Mesendoderm (in vitro differentiated cells): ENCODE data around the gene CDH16.
"Not testable (repeated sequence)": the region's sequence is repeated elsewhere in the genome, so short reads cannot be mapped to it uniquely, and the experiment has no call there.

Experiments used
- DNase-seq: peaks from one replicate; pipeline ENCODE4 v3.0.0; 2013
- H2AK5ac ChIP-seq: 2 replicates; pipeline ENCODE4 v1.6.1; 2013; ENCODE audit warnings: low read length, inconsistent platforms
- H2BK120ac ChIP-seq: 2 replicates; pipeline ENCODE4 v1.6.1; 2013; ENCODE audit warnings: low read depth, mild to moderate bottlenecking, low read length, moderate library complexity, mixed read lengths
- H2BK15ac ChIP-seq: replicated peaks from 2 replicates; pipeline ENCODE4 v1.6.1; 2013; ENCODE audit warnings: low read depth, mild to moderate bottlenecking, moderate library complexity
- H2BK5ac ChIP-seq: 2 replicates; pipeline ENCODE4 v1.6.1; 2013; ENCODE audit warnings: low read length, inconsistent platforms
- H3K18ac ChIP-seq: 2 replicates; pipeline ENCODE4 v1.6.1; 2013; ENCODE audit warnings: mild to moderate bottlenecking, low read length, mixed read lengths
- H3K23ac ChIP-seq: one replicate; pipeline ENCODE4 v1.6.1; 2013; ENCODE audit warnings: low read length
- H3K27ac ChIP-seq: 2 replicates; pipeline ENCODE4 v1.5.1; 2013; ENCODE audit warnings: low read depth, mild to moderate bottlenecking, inconsistent platforms, low read length, moderate library complexity
- H3K27me3 ChIP-seq: 2 replicates; pipeline ENCODE4 v1.6.1; 2013; ENCODE audit warnings: low read length, control low read depth, mild to moderate bottlenecking, inconsistent platforms; ENCODE audit not compliant: insufficient read depth, poor library complexity
- H3K36me3 ChIP-seq: 2 replicates; pipeline ENCODE4 v1.6.1; 2013; ENCODE audit warnings: low read length, inconsistent platforms; ENCODE audit not compliant: control insufficient read depth, insufficient read depth
- H3K4ac ChIP-seq: one replicate; pipeline ENCODE4 v1.6.1; 2013; ENCODE audit warnings: low read depth, mild to moderate bottlenecking, low read length, moderate library complexity
- H3K4me1 ChIP-seq: 2 replicates; pipeline ENCODE4 v1.6.1; 2013; ENCODE audit warnings: low read depth, low read length, inconsistent platforms; ENCODE audit not compliant: control insufficient read depth
- H3K4me2 ChIP-seq: 2 replicates; pipeline ENCODE4 v1.6.1; 2013; ENCODE audit warnings: low read length
- H3K4me3 ChIP-seq: 2 replicates; pipeline ENCODE4 v1.5.1; 2013; ENCODE audit warnings: mild to moderate bottlenecking, low read length
- H3K56ac ChIP-seq: one replicate; pipeline ENCODE4 v1.6.1; 2013; ENCODE audit warnings: low read length
- H3K79me1 ChIP-seq: 2 replicates; pipeline ENCODE4 v1.6.1; 2013; ENCODE audit warnings: low read length, inconsistent platforms
- H3K79me2 ChIP-seq: 2 replicates; pipeline ENCODE4 v1.6.1; 2013; ENCODE audit warnings: mild to moderate bottlenecking, low read length; ENCODE audit not compliant: control insufficient read depth, insufficient read depth
- H3K9ac ChIP-seq: 2 replicates; pipeline ENCODE4 v1.6.1; 2013; ENCODE audit warnings: low read length, inconsistent platforms
- H4K5ac ChIP-seq: one replicate; pipeline ENCODE4 v1.6.1; 2013; ENCODE audit warnings: low read length
- H4K8ac ChIP-seq: one replicate; pipeline ENCODE4 v1.6.1; 2013; ENCODE audit warnings: low read depth, mild to moderate bottlenecking, control low read depth, low read length, moderate library complexity
- WGBS: extraction: QIAGEN DNeasy Blood & Tissue Kit; methylation state at CpG from one replicate; pipeline ENCODE4 v1.1.7; 2013; ENCODE audit warnings: low lambda C conversion rate, missing lambda C conversion rate; ENCODE audit not compliant: insufficient coverage; ENCODE audit errors: extremely low coverage; 5-methylcytosine and 5-hydroxymethylcytosine counted together

Gene CDH16

GRCh38 chr16:66934839-66935313 is 16.2 kb upstream of the CDH16 start:
- not testable (repeated sequence) for H3K27ac ChIP-seq, DNase-seq, H3K27me3 ChIP-seq

GRCh38 chr16:66934138-66934838 is 15.6 kb upstream of the CDH16 start, which contains the start of gene CIAO2B:
CIAO2B (minus strand) TSS chr16:66934402; CDS start chr16:66934364, 38 bp downstream.
- Histone ChIP-seq H3K79me1 (peaks cover 6% of the 10 kb centered on the region), H3K4ac (peak within 1 kb of the TSS; percentile 11), H3K36me3 (no peaks in the 10 kb centered on the region), H3K79me2 (no peaks in the 10 kb centered on the region), H2BK5ac (no peak within 1 kb of the TSS), H4K8ac (no peak within 1 kb of the TSS), H3K4me2 (peak within 1 kb of the TSS; percentile 79), H2BK120ac (no peak within 1 kb of the TSS), H3K9ac (peak within 1 kb of the TSS; percentile 81), H3K27ac (no peak within 1 kb of the TSS), H3K18ac (peak within 1 kb of the TSS; percentile 9), H2AK5ac (peak within 1 kb of the TSS; percentile 32), H4K5ac (no peak within 1 kb of the TSS), H2BK15ac (no peak within 1 kb of the TSS), H3K4me3 (peak within 1 kb of the TSS; percentile 76), H3K56ac (peak within 1 kb of the TSS; percentile 91), H3K23ac (peak within 1 kb of the TSS; percentile 48), H3K27me3 (no peaks in the 10 kb centered on the region), H3K4me1 (peaks cover 5% of the 10 kb centered on the region)
- WGBS, result no CpG with 5 or more reads among the region's 76 CpGs
- DNase-seq, result peak; percentile 86

More at GRCh38 chr16:66934839-66935313, 16.2 kb upstream of the CDH16 start:
- Histone ChIP-seq H3K56ac (peak overlapping the region; percentile 91), H3K18ac (peak overlapping the region; percentile 9), H3K4me3 (peak overlapping the region; percentile 54), H3K9ac (peak overlapping the region; percentile 81), H3K4me2 (peak overlapping the region; percentile 77), H3K4ac (peak overlapping the region; percentile 11)
- H2BK15ac ChIP-seq, H2AK5ac ChIP-seq, H3K36me3 ChIP-seq, H2BK5ac ChIP-seq, H3K4me1 ChIP-seq, H3K79me2 ChIP-seq, H3K23ac ChIP-seq, H4K8ac ChIP-seq, H4K5ac ChIP-seq, H3K79me1 ChIP-seq, H2BK120ac ChIP-seq: not testable (repeated sequence)
- WGBS, result no CpG with 5 or more reads among the region's 24 CpGs

DNA sequence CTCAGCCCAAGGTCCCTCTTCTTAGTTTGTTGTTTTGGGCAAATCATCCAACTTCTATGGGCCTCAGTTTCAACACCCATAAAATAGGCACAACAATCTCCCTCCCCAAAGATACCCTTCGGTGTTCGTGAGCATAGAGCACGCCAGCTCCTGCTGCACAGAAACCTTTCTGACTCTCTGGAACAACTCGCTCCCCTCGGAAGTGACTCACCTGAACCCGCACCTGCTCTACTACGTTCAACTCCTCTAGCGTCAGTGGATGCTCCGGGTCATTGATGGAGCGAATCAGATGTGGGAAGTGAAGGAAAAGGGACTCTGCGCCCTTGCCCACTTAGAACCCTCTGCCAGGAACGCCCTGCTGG is 15.1 kb upstream of the CDH16 start:
- no peak overlapping the region for H4K5ac ChIP-seq
- no CpG with 5 or more reads among the region's 12 CpGs for WGBS
- peaks cover 5% of the 10 kb centered on the region for H3K4me1 ChIP-seq
- H2BK120ac ChIP-seq, result no peak overlapping the region
- H3K79me1 ChIP-seq, result peaks cover 6% of the 10 kb centered on the region
- H3K4me3 ChIP-seq, result peak overlapping the region; percentile 76
- H4K8ac ChIP-seq, result no peak overlapping the region
- no peaks in the 10 kb centered on the region for H3K79me2 ChIP-seq
- no peak overlapping the region for H3K18ac ChIP-seq
- H3K4ac ChIP-seq, result no peak overlapping the region
- no peak for DNase-seq
- H3K27ac ChIP-seq, result no peak overlapping the region
- H3K56ac ChIP-seq, result peak overlapping the region; percentile 91
- no peak overlapping the region for H2BK15ac ChIP-seq
- H3K23ac ChIP-seq, result no peak overlapping the region
- H3K36me3 ChIP-seq, result no peaks in the 10 kb centered on the region
- H3K27me3 ChIP-seq, result no peaks in the 10 kb centered on the region
- H3K4me2 ChIP-seq, result peak overlapping the region; percentile 79
- peak overlapping the region; percentile 81 for H3K9ac ChIP-seq
- H2BK5ac ChIP-seq, result no peak overlapping the region
- no peak overlapping the region for H2AK5ac ChIP-seq

DNA sequence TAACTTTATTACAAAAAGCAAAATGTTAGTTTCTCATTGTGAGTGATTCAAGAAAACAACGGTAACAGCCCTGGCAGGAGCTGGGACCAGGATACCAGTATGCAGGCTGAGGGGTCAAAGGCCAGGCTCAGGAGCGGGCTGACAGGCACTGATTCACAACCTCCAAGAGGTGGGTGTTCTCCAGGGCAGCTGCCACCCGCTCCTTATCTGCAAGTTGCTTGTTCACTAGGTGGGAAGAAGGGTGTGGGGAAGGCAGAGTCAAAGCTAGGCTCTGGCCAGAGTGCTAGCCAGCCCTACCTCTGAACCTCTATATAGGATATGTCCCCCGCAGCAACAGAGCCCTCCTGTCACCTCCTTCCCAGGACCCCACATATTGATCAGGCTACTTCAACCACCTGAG is 13.4 kb upstream of the CDH16 start:
- no peaks in the 10 kb centered on the region for H3K36me3 ChIP-seq
- H3K79me2 ChIP-seq, result no peaks in the 10 kb centered on the region
- no peak for DNase-seq
- no peak overlapping the region for H3K56ac ChIP-seq
- no peak overlapping the region for H3K27ac ChIP-seq
- no peak overlapping the region for H2BK5ac ChIP-seq
- no peak overlapping the region for H3K4me2 ChIP-seq
- H3K9ac ChIP-seq, result no peak overlapping the region
- WGBS, result no CpG with 5 or more reads among the region's 4 CpGs
- H3K18ac ChIP-seq, result no peak overlapping the region
- H2BK15ac ChIP-seq, result no peak overlapping the region
- H2AK5ac ChIP-seq, result no peak overlapping the region
- no peak overlapping the region for H3K23ac ChIP-seq
- no peak overlapping the region for H4K8ac ChIP-seq
- H4K5ac ChIP-seq, result no peak overlapping the region
- no peaks in the 10 kb centered on the region for H3K27me3 ChIP-seq
- no peak overlapping the region for H3K4ac ChIP-seq
- no peak overlapping the region for H3K4me3 ChIP-seq
- H3K79me1 ChIP-seq, result peaks cover 6% of the 10 kb centered on the region
- H3K4me1 ChIP-seq, result peaks cover 5% of the 10 kb centered on the region
- no peak overlapping the region for H2BK120ac ChIP-seq

- H3K4me3 ChIP-seq, result no peak overlapping the region
- H3K9ac ChIP-seq, result no peak overlapping the region
- no peak overlapping the region for H2AK5ac ChIP-seq
- no peak overlapping the region for H3K18ac ChIP-seq
- H3K36me3 ChIP-seq, result no peaks in the 10 kb centered on the region
- WGBS, result no CpG with 5 or more reads among the region's 2 CpGs
- H3K79me1 ChIP-seq, result peaks cover 6% of the 10 kb centered on the region
- H3K27me3 ChIP-seq, result peaks cover 1% of the 10 kb centered on the region
- no peak overlapping the region for H2BK5ac ChIP-seq
- no peak overlapping the region for H3K23ac ChIP-seq
- H3K56ac ChIP-seq, result no peak overlapping the region
- no peak overlapping the region for H4K8ac ChIP-seq
- peaks cover 5% of the 10 kb centered on the region for H3K4me1 ChIP-seq
- H4K5ac ChIP-seq, result no peak overlapping the region
- H2BK120ac ChIP-seq, result no peak overlapping the region
- H3K79me2 ChIP-seq, result no peaks in the 10 kb centered on the region
- H3K4me2 ChIP-seq, result no peak overlapping the region
- no peak overlapping the region for H3K4ac ChIP-seq
- H3K27ac ChIP-seq, result no peak overlapping the region
- DNase-seq, result no peak
- no peak overlapping the region for H2BK15ac ChIP-seq
These were observed 13.0 kb upstream of the CDH16 start for GRCh38 chr16:66931665-66932064.
